Left kidney (tissue), 2 donors: ENCODE results near the gene EIF3D. TPM values are rescaled to one million over a fixed set of nuclear protein-coding genes. Genes with fewer than 3 reads are reported as not detected.

ENCODE experiments used
- DNase-seq: peaks from one replicate; pipeline ENCODE4 v3.0.0-alpha.2; 2013
- polyA plus RNA-seq: library from polyadenylated mRNA; unstranded; fragments of 120-200 nt; gene quantifications from one replicate; pipeline ENCODE4 v1.2.1, GENCODE V29; 2013; ENCODE audit not compliant: insufficient read length

EIF3D gene
- polyA plus RNA-seq, 1 donor, result 285 TPM

DNA sequence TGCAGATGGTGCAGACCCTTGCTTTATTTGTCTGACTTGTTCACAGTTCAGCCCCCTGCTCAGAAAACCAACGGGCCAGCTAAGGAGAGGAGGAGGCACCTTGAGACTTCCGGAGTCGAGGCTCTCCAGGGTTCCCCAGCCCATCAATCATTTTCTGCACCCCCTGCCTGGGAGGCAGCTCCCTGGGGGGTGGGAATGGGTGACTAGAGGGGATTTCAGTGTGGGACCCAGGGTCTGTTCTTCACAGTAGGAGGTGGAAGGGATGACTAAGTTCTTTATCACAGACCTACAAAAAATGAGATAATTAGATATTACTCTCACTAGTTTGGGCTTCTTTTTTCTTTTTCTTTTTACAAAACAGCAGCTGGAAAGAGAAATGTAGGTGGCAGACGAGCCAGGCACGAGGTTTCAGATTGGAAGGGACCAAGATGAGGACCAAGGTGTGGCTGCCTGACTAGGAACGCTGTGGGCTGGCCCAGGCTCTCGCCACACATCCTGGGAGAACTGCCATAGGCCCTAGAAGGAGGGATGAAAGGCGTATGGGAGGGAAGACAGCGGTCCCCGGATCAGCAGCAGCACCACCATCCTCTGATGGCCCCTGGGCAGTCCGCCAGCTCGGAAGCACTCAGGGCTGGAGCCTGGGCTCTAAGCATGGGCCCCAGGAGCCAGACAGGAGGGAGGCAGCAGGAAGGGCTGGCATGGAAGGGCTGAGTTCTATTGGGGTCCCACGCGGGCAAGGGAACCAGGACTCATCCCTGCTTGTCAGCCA, 61.7 kb downstream of the EIF3D start:
- no peak for DNase-seq

DNA sequence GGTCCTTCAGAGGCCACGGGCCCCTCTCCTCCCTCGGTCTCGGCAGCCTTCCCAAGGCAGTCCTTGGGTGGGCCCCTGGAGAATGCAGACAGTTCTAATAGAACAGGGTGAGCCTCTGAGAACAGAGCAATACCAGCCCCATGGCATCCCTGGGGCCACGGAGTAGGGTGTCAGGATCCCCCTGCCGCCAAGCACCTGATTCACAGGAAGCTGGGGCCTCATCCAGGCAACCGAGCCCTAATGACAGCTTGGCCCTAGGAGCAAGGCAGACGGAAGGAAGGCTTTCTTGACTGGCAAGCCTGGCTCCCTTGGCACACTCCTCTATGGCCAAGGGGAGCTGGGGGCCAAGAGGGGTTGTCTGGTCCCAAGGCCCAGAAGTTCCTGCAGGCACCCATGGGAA, 62.7 kb downstream of the EIF3D start:
- no peak for DNase-seq

DNA sequence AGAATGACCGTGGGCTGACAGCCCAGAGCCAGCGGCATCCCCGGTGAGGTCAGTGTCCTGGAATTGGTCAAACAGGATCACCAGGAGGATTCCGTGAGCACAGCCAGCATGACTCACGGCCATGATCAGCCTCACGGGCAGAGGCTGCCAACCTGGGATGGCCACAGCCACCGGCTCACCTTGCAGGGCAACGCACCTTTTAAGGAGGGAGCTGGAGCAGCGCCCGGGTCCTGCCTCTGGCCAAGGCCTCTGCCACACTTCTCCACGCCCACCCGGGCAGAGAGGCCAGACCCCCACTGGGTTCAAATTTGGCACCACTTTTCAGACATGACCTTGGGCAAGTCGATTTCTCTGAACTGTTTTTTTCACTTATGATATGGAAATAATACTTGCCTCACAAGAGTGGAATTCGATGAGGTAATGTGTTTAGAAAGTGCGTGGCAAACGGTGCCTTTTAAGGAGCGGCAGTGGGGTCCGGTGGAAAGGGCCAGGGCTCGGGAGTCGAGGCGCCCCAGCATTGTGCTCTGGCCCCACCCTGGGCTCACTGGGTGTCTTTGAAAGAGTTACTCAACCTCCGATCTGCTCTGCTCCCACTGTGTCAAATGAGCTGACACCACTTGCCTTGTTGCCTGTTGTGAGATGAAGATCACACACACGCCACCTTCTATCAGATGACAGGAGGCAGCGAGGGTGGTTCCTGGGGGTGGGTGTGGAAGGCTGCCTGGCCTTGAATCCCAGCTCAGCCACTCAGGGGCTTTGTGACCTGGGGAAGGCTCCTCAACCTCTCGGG, 63.5 kb downstream of the EIF3D start:
- DNase-seq, result no peak

DNA sequence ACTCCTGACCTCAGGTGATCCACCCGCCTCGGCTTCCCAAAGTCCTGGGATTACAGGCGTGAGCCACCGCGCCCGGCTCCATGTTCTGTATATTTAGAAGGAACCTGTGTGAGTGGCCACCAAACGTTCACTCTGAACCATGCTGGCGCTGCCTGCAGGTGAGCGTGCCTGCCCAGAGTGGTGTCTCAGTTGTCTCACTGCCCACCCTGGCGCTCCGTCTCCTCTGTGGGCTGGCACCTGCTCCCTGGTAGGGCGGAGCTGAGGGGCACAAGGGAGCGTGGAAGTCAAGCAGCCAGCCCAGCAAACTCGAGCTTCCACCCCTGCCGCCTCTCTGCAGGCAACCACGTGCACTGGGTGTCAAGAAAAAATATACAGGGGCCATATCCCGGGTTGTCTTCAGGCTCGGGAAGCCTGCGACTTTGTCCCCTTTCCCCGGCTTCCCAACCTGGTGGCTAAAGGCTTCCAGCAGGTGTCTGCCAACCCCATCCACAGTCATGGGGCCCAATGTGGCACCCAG, 64.2 kb downstream of the EIF3D start:
- no peak for DNase-seq

DNA sequence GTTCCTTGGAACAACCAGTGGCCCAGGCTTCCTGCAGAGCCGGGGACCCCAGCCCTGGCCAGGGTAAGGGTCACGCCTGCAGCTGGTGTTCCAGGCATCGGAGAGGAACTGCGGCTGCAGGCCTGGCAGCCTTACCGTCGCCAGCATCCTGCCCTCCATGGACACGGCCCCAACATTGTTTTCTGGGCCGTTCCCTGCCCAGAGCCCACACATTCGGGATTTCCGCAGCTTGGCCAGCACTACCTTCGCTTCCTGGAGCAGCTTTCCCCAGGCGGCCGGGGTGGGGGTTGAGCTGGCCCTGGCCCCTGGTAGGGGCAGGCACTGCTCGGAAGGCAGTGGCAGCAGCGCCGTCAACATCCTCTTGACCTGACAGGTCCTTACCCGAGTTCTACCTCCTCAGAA, 65.2 kb downstream of the EIF3D start:
- DNase-seq, result no peak

DNA sequence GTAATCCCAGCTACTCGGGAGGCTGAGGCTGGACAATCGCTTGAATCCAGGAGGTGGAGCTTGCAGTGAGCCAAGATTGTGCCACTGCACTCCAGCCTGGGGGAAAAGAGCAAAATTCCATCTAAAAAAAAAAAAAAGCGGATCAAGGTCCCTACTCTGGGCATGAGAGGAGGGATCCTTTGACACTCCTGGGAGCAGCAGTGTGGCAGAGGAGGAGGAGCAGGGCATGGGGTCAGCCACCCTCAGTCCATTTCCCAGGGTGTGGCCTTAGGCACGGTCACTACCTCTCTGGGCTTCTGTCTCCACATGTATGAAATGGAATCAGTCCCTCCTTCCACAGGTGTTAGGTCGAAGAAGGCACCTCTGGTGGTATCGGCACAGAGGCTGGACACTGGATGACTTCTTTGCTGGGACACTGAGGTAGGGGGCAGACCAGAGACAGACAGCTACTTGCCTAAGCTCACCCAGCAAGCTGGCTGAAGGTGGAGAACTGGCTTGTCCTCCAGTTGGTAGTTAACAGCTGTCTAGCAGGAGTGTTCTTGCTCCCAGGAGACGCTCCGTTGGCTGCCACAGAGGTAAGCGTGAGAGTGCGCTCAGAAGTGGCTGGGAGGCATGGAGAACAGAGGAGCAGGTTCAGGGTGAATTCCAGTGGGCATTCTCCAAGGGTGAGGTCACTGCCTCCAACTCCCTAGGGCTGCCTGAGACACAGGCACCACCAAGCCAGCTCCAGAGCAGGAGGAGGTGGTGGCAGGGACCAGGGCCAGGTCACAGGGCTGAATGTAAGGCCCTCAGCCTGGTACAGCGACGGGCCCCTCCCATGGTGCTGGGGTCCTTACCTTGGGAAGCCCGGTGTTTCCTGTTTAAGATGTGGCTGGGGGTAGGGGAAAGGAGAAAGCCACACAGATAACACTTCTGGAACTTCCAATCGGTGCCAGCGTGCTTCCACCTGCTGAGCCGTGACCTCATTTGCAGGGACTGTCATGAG, 67.0 kb downstream of the EIF3D start:
- DNase-seq, result peak; percentile 82

Other genes with a start within 250 kb of the EIF3D start
- 263 TPM for gene MYH9, start 141.2 kb downstream of the EIF3D start, polyA plus RNA-seq
- gene TXN2, start 47.5 kb downstream of the EIF3D start, polyA plus RNA-seq, result 110 TPM
- 26.2 TPM for gene FOXRED2, start 22.1 kb downstream of the EIF3D start, polyA plus RNA-seq
- not detected for gene CACNG2, start 174.6 kb upstream of the EIF3D start, polyA plus RNA-seq
- gene IFT27, start 247.0 kb upstream of the EIF3D start, polyA plus RNA-seq, result 61.7 TPM